ENCODE measurements around the gene GLRX5.
A peak's percentile ranks its signal among the peaks of the same experiment; 100 is the strongest.

Gene GLRX5

DNA sequence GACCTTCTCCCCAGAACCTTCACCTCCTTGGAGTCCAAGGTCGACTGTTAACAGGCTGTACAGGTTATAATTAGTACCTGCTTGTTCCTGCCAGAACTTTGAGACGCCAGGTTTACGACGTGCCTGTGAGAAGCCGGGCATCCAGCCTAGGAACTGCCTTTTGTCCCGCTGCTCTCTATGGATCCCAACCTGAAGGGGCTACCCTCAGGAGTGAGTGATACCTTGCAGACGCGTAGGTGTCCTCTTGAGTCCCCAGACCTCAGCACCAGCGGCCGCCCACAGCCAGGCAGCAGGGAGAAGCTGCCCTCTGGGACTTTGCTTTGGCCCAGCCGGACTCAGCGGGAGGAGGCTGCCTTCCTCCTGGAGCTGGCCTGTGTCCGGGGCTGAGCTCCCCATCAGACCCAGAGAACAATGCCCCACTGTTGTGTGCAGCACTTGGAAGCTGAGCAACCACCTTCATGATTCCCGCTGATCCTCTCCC lies 34.6 kb upstream of the GLRX5 start:
- peak overlapping the region; percentile 67 for H4K8ac ChIP-seq (ENCODE audit: low read length)
- peak overlapping the region; percentile 53 for H3K9ac ChIP-seq (ENCODE audit: low read length)
- H3K18ac ChIP-seq (ENCODE audit: low read depth in 1 of 2, low read length in 2 of 2), result peak overlapping the region; percentile 2 to 79
- peak overlapping the region; percentile 5 to 40 for H3K4ac ChIP-seq (ENCODE audit: low read depth in 1 of 2, low read length in 2 of 2)
- H3K27ac ChIP-seq (ENCODE audit: low read length, poor library complexity, severe bottlenecking), result no peak overlapping the region
- no peaks in the 10 kb centered on the region for H3K27me3 ChIP-seq (ENCODE audit: control insufficient read depth in 1 of 2, insufficient read depth in 1 of 2, low read length in 2 of 2)
- peak overlapping the region in 1 of 2 experiments; percentile 5 for H3K14ac ChIP-seq (ENCODE audit: low read length in 2 of 2)
- H3K36me3 ChIP-seq (ENCODE audit: control insufficient read depth in 1 of 2, insufficient read depth in 2 of 2, low read depth in 1 of 2, low read length in 2 of 2), result peaks cover 0 to 8% of the 10 kb centered on the region in 2 experiments
- H3K9me3 ChIP-seq (ENCODE audit: control insufficient read depth, low read length), result no peaks in the 10 kb centered on the region
- H3K79me1 ChIP-seq (replicated peaks; ENCODE audit: low read length, poor library complexity, severe bottlenecking), result no peaks in the 10 kb centered on the region
- H2BK5ac ChIP-seq (ENCODE audit: low read depth, low read length, poor library complexity, severe bottlenecking), result no peak overlapping the region
- H3K4me1 ChIP-seq (ENCODE audit: control insufficient read depth, insufficient read depth, low read depth, low read length), result peaks cover 13% of the 10 kb centered on the region
- DNase-seq, result no peak
- H2AFZ ChIP-seq (ENCODE audit: low read depth, low read length), result no peak overlapping the region
- 89% methylated on average over 14 of the region's 14 CpGs for WGBS
- H3K4me3 ChIP-seq (ENCODE audit: insufficient read depth in 1 of 2, low read depth in 1 of 2, low read length in 2 of 2), result peak overlapping the region in 1 of 2 experiments; percentile 11
- peak overlapping the region; percentile 68 for H2BK15ac ChIP-seq (ENCODE audit: low read depth, poor library complexity, severe bottlenecking)
- no peak overlapping the region for H3K4me2 ChIP-seq (ENCODE audit: low read length, poor library complexity, severe bottlenecking)
- peak overlapping the region; percentile 23 for H4K91ac ChIP-seq (ENCODE audit: low read length)
- H2BK120ac ChIP-seq (ENCODE audit: low read depth, low read length), result peak overlapping the region; percentile 27
- no peak overlapping the region for H3K23ac ChIP-seq (ENCODE audit: low read length in 2 of 2)
- H2BK12ac ChIP-seq (ENCODE audit: low read length in 2 of 2), result peak overlapping the region; percentile 34 to 91
- no peak overlapping the region for H2AK5ac ChIP-seq (ENCODE audit: low read length, severe bottlenecking)

GRCh38 chr14:95500772-95501401 lies 34.0 kb upstream of the GLRX5 start:
- Histone ChIP-seq H3K9me3 (ENCODE audit: control insufficient read depth, low read length) (no peaks in the 10 kb centered on the region), H2AK5ac (ENCODE audit: low read length, severe bottlenecking) (no peak overlapping the region), H2BK5ac (ENCODE audit: low read depth, low read length, poor library complexity, severe bottlenecking) (no peak overlapping the region), H3K23ac (ENCODE audit: low read length in 2 of 2) (no peak overlapping the region), H4K91ac (ENCODE audit: low read length) (peak overlapping the region; percentile 81), H3K27ac (ENCODE audit: low read length, poor library complexity, severe bottlenecking) (no peak overlapping the region), H3K9ac (ENCODE audit: low read length) (peak overlapping the region; percentile 64), H4K8ac (ENCODE audit: low read length) (peak overlapping the region; percentile 71), H3K79me1 (replicated peaks; ENCODE audit: low read length, poor library complexity, severe bottlenecking) (no peaks in the 10 kb centered on the region), H3K4me1 (ENCODE audit: control insufficient read depth, insufficient read depth, low read depth, low read length) (peaks cover 13% of the 10 kb centered on the region), H3K4me3 (ENCODE audit: insufficient read depth in 1 of 2, low read depth in 1 of 2, low read length in 2 of 2) (peak overlapping the region in 1 of 2 experiments; percentile 11), H3K27me3 (ENCODE audit: control insufficient read depth in 1 of 2, insufficient read depth in 1 of 2, low read length in 2 of 2) (no peaks in the 10 kb centered on the region), H2BK12ac (ENCODE audit: low read length in 2 of 2) (peak overlapping the region; percentile 92 to 93), H3K14ac (ENCODE audit: low read length in 2 of 2) (peak overlapping the region; percentile 5 to 15), H2AFZ (ENCODE audit: low read depth, low read length) (no peak overlapping the region), H3K4ac (ENCODE audit: low read depth in 1 of 2, low read length in 2 of 2) (peak overlapping the region; percentile 40 to 61), H2BK120ac (ENCODE audit: low read depth, low read length) (no peak overlapping the region), H2BK15ac (ENCODE audit: low read depth, poor library complexity, severe bottlenecking) (peak overlapping the region; percentile 68), H3K4me2 (ENCODE audit: low read length, poor library complexity, severe bottlenecking) (no peak overlapping the region), H3K36me3 (ENCODE audit: control insufficient read depth in 1 of 2, insufficient read depth in 2 of 2, low read depth in 1 of 2, low read length in 2 of 2) (peaks cover 0 to 8% of the 10 kb centered on the region in 2 experiments), H3K18ac (ENCODE audit: low read depth in 1 of 2, low read length in 2 of 2) (peak overlapping the region; percentile 23 to 79)
- peak; percentile 89 for DNase-seq
- WGBS, result 80% methylated on average over 13 of the region's 14 CpGs

DNA sequence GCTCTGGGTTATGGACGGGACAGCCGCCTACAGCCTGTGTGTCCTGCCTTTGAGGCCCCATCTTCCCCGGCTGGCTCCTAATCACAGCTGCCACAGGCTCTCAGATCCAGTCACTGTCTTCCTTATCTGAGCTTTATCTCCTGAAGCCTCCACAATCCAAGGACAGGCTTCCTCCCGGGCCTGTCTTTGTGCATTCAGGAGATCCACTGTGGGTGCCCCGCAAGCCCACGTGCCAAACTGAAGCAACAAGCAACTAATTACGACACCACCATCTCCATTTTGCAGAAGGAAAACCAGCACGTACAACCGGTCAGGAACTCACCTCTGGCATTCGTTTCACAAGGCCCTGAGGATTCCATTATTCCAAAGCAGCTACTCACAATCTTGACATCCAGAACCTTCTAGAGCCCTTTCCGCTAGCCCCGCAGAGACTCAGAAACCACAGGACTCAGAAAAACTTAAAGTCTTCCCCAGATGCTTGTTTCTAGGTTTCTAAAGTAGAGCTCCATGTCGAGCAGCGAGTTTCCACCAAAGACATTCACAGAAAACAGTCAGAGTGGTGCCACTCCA lies 32.4 kb upstream of the GLRX5 start:
- Histone ChIP-seq H3K4me2 (ENCODE audit: low read length, poor library complexity, severe bottlenecking) (no peak overlapping the region), H2BK15ac (ENCODE audit: low read depth, poor library complexity, severe bottlenecking) (no peak overlapping the region), H3K4me3 (ENCODE audit: insufficient read depth in 1 of 2, low read depth in 1 of 2, low read length in 2 of 2) (no peak overlapping the region), H4K8ac (ENCODE audit: low read length) (peak overlapping the region; percentile 72), H2BK12ac (ENCODE audit: low read length in 2 of 2) (peak overlapping the region; percentile 2 to 92), H3K14ac (ENCODE audit: low read length in 2 of 2) (no peak overlapping the region), H3K9ac (ENCODE audit: low read length) (no peak overlapping the region), H3K79me1 (replicated peaks; ENCODE audit: low read length, poor library complexity, severe bottlenecking) (peaks cover 4% of the 10 kb centered on the region), H2AFZ (ENCODE audit: low read depth, low read length) (no peak overlapping the region), H2BK120ac (ENCODE audit: low read depth, low read length) (peak overlapping the region; percentile 8), H3K4ac (ENCODE audit: low read depth in 1 of 2, low read length in 2 of 2) (peak overlapping the region in 1 of 2 experiments; percentile 73), H2BK5ac (ENCODE audit: low read depth, low read length, poor library complexity, severe bottlenecking) (no peak overlapping the region), H3K27me3 (ENCODE audit: control insufficient read depth in 1 of 2, insufficient read depth in 1 of 2, low read length in 2 of 2) (no peaks in the 10 kb centered on the region), H3K4me1 (ENCODE audit: control insufficient read depth, insufficient read depth, low read depth, low read length) (peaks cover 22% of the 10 kb centered on the region), H3K9me3 (ENCODE audit: control insufficient read depth, low read length) (no peaks in the 10 kb centered on the region), H4K91ac (ENCODE audit: low read length) (peak overlapping the region; percentile 36), H3K27ac (ENCODE audit: low read length, poor library complexity, severe bottlenecking) (no peak overlapping the region), H3K18ac (ENCODE audit: low read depth in 1 of 2, low read length in 2 of 2) (peak overlapping the region; percentile 13 to 65), H3K36me3 (ENCODE audit: control insufficient read depth in 1 of 2, insufficient read depth in 2 of 2, low read depth in 1 of 2, low read length in 2 of 2) (peaks cover 6 to 18% of the 10 kb centered on the region in 2 experiments), H3K23ac (ENCODE audit: low read length in 2 of 2) (no peak overlapping the region), H2AK5ac (ENCODE audit: low read length, severe bottlenecking) (no peak overlapping the region)
- WGBS, result 75% methylated on average over 14 of the region's 14 CpGs
- no peak for DNase-seq

- no peak for DNase-seq
- Histone ChIP-seq H2BK15ac (ENCODE audit: low read depth, poor library complexity, severe bottlenecking) (no peak overlapping the region), H3K9me3 (ENCODE audit: control insufficient read depth, low read length) (no peaks in the 10 kb centered on the region), H2AFZ (ENCODE audit: low read depth, low read length) (no peak overlapping the region), H4K91ac (ENCODE audit: low read length) (no peak overlapping the region), H4K8ac (ENCODE audit: low read length) (no peak overlapping the region), H3K23ac (ENCODE audit: low read length in 2 of 2) (no peak overlapping the region), H3K27me3 (ENCODE audit: control insufficient read depth in 1 of 2, insufficient read depth in 1 of 2, low read length in 2 of 2) (no peaks in the 10 kb centered on the region), H2BK12ac (ENCODE audit: low read length in 2 of 2) (peak overlapping the region; percentile 38 to 82), H3K18ac (ENCODE audit: low read depth in 1 of 2, low read length in 2 of 2) (peak overlapping the region; percentile 41 to 65), H3K79me1 (replicated peaks; ENCODE audit: low read length, poor library complexity, severe bottlenecking) (peaks cover 4% of the 10 kb centered on the region), H3K9ac (ENCODE audit: low read length) (no peak overlapping the region), H3K4me1 (ENCODE audit: control insufficient read depth, insufficient read depth, low read depth, low read length) (peaks cover 27% of the 10 kb centered on the region), H2BK120ac (ENCODE audit: low read depth, low read length) (no peak overlapping the region), H3K36me3 (ENCODE audit: control insufficient read depth in 1 of 2, insufficient read depth in 2 of 2, low read depth in 1 of 2, low read length in 2 of 2) (peaks cover 6 to 24% of the 10 kb centered on the region in 2 experiments), H3K14ac (ENCODE audit: low read length in 2 of 2) (no peak overlapping the region), H3K4me3 (ENCODE audit: insufficient read depth in 1 of 2, low read depth in 1 of 2, low read length in 2 of 2) (no peak overlapping the region), H2BK5ac (ENCODE audit: low read depth, low read length, poor library complexity, severe bottlenecking) (no peak overlapping the region), H2AK5ac (ENCODE audit: low read length, severe bottlenecking) (no peak overlapping the region), H3K4ac (ENCODE audit: low read depth in 1 of 2, low read length in 2 of 2) (peak overlapping the region in 1 of 2 experiments; percentile 20), H3K27ac (ENCODE audit: low read length, poor library complexity, severe bottlenecking) (no peak overlapping the region), H3K4me2 (ENCODE audit: low read length, poor library complexity, severe bottlenecking) (no peak overlapping the region)
- WGBS, result 93% methylated on average over 8 of the region's 8 CpGs
Observed at GRCh38 chr14:95503365-95504134, 31.3 kb upstream of the GLRX5 start.

Data from mesenchymal stem cell (in vitro differentiated cells and primary cell).